Suppressor macrophage treated with lipopolysaccharide for 4 hours (primary cell): ENCODE data around the gene DNAH14.

Experiments
- DNase-seq: peaks from one replicate; pipeline ENCODE4 v3.0.0-alpha.2; 2020

The DNAH14 gene

DNA sequence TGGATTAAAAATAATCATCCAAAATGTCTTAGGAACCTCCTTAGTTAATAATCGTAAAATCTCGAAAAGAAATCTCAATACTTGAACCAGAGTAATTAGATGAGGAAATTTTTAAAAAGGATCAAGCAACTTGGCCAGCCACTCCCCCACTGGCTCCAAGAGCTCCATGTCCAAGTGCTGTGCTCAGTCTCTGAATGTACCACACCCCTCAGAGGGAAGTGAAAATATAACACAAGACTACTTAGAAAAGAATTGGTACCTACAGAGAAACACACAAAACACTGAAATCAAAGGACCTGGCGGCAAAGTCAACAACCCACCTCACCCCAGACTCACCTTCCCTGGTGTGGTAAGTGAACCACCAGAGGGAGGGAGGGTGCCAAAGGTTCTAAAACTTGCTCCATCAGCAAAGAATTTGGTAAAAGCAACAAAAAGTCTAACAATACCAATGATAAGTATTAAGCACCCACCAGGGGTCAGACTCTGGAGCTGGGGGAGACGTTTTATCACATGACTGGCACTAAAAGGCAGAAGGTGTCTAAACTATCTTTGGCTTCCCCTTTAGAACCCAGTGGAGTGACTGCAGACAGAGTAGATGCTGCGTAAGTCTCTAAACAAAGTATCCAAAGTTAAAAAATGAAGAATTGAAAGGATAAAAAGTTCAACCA is 484.4 kb downstream of the DNAH14 start:
- DNase-seq, result no peak

DNA sequence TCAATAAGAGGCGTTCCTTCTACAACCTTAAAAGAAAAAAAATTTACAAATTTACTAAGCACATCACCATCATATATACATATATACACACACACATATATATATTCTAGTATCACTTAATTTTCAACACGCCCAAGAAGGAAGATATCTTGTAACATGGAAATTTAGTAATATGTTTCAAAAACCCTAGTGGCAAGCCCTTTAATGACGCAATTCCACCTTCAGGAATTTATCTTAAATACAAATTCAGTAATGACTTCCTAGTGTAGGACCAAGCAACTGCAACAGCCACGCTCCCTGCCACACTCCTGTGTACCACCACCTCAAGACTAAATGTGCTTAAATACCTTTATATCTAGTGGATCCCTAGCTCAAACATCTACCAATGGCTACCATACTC is 485.8 kb downstream of the DNAH14 start:
- no peak for DNase-seq

DNA sequence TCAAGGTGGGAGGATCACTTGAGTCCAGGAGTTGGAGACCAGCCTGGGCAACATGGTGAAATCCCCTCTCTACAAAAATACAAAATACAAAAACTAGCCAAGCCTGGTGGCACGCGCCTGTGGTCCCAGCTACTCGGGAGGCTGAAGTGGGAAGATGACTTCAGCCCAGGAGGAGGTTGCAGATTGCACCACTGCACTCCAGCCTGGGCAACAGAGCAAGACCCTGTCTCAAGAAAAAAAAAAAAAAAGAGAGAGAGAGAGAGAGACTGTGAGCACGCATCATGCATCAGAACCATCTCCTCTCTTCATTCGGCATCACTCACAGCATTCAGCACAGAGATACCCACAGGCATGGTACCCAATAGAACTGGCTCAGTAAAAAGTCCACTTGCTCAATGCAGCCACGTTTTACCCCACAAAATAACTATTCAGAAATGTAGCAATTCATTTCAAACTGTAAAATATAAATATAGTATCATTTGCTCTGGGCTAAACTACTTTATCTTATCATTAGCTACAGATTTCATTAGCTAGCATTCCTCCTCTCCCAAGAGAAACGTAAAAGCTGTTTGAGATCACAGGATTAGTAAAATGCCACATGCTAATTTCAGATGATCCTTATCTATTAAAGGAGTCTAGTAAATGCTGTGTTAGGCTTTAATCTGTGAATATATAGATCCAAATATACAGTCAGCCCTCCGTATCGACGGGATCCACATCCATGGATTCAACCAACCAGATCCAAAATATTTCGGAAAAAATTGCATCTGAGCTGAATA is 486.7 kb downstream of the DNAH14 start:
- DNase-seq, result no peak

DNA sequence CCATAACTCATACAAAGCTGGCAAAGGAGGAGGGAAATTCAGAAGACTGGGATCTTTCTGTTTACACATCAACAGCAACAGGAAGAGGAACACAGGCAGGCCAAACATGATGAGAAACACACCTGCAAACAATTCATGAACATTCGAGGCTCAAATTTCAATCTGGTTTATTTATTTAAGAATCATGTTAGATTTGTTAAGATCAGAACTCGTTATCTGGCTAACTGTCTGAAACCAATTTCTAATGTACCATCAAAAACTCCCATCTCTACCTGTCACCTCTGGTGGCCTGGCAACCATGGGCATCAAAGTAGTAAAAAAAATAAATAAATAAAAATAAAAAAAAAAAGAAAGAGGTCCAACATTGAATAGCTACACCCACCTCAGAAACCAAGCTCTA is 488.6 kb downstream of the DNAH14 start:
- no peak for DNase-seq

DNA sequence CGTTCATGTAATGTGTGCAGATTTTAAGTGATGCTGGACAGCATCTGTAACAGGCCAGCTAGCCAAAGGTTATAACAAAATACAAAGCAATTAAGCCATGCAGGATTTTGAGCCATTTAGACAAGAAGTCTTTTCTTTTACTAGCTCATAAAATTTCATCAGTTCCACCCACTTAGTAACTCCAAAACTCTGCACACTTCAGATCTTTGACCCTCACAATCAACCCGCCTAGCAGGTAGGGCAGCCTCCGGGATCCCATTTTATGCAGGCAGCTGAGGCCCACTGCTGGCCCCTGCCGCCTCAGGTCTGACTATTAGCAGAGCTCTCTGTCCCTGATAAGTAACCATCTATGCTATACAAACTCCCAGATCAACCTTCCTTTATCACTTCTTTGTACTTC is 489.1 kb downstream of the DNAH14 start:
- DNase-seq, result no peak

DNA sequence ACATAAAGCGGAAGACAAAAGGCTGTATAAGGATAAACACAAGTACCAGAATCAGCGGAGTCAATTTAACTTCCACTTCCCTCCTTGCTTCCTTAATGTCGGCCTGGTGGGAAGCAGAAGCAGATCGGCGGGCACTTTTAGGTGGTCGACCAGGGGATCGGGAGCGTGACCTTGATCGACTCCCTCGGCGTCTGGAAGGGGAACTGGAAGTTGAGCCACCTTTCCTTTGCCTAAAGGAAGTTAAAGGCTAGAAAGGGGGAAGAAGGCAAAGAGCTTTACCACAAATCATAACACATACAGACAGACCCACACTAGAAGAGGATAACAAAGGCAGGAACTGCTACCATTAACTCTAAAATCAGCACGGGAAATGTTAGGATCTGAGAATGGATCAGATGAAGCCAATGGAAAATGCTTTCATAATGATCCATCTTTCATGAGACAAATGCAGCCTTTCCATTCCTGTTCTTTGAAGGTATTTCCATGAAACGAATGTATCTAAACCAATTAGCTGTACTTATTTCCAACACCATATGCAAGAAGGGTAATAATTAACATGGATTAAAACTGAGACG is 492.6 kb downstream of the DNAH14 start:
- peak; percentile 28 for DNase-seq

DNA sequence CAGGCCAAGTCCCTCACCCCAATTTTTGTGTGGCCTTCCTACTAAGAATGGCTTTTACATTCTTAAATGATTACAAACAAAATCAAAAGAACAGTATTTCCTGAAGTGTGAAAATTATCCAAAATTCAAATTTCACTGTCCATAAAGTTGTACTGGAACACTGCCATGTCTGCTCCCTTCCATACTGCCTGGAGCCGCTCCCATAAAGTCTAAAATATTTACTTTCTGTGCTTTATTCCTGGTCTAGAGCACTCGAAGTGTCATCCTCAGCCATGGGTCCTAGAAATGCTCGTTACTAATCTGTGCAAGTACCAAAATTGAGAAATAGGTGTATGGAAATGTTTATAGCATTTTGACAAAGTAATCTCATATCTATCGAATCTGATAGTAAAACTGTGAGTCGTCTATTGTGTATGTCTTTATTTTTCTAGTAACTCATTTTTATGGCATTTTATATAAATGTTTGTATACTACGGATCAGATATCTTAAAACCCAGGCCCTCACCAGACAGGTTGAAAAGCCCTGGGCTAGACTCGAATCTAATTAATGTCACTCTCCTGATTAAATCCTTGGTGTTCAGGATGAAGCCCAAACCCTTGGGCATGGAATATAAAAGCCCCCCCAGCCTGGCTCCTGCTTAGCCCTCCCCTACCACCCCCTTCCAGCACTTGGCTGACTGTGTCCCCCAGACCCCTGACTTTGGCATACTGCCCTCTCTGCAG is 493.5 kb downstream of the DNAH14 start:
- DNase-seq, result no peak

DNA sequence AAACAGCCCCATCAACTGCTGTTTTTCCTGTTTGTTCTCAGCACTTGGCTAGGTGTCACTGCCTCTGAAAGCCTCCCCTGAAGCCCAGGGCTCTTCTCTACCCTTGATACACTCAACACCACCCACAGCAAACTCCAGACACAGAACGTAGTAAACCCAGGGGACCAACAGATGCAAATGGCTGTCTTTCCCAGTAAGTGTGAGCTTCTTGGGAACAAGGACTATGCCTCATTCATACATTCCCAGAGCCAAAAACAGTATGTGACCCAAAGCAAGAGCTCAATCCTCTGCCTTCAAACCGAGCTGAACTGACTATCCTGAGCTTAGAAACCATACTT is 494.0 kb downstream of the DNAH14 start:
- DNase-seq, result no peak

DNA sequence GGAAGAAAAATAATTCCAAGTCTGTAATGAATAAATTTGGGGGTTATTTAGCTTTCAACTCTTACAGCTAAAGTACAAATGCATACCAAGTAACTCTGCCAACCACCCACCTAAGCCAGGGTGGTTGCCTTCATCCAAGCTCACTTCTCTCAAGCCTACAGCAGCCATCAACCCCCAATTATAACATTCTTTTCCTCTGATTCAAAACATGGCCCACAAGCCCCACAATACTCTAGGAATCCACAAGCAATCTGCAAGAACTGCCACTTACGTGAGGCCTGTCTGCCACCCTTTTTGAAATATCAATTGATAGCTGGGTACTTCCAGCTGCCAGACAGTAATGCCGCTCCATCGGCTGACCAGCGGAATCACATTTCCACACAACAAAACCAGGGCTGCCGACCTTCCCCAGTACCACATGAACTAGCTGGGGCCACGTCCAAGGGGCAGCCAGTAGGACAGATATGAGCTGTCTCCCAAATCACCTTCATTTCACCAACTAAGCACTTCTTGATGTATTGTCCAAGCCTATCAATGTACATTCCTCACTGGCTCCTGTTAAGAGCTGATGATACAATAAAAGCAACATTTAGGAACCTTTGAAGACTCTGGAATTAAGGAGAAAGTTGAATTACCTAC is 495.2 kb downstream of the DNAH14 start:
- DNase-seq, result no peak

DNA sequence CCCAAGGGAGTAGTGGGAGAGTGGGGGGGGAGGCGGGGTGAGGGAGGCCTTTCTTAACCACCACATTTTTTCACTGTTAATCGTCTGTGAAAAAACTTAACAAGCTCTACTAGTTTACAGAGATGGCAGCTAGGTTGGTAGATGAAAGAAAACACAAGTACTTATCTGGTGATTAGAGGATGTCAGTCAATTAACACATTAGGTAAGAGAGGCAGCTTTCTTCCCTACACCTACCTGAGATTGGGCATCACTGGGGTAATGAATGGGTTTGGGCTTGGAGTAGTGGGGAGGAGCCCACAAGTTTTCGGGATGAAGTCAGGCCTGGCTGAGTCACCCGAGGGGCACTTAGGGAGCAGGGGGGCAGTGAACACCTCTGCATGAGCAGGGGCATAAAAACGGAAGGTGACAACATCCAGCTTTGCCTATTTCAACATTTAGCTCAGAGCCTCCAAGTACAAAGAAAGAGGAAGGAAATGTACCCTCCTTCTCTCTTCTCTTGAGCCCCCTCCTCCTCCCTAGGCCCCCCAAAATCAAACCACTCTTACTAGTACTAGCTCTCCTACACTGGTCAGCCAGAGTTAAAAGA is 495.8 kb downstream of the DNAH14 start:
- peak; percentile 35 for DNase-seq

DNA sequence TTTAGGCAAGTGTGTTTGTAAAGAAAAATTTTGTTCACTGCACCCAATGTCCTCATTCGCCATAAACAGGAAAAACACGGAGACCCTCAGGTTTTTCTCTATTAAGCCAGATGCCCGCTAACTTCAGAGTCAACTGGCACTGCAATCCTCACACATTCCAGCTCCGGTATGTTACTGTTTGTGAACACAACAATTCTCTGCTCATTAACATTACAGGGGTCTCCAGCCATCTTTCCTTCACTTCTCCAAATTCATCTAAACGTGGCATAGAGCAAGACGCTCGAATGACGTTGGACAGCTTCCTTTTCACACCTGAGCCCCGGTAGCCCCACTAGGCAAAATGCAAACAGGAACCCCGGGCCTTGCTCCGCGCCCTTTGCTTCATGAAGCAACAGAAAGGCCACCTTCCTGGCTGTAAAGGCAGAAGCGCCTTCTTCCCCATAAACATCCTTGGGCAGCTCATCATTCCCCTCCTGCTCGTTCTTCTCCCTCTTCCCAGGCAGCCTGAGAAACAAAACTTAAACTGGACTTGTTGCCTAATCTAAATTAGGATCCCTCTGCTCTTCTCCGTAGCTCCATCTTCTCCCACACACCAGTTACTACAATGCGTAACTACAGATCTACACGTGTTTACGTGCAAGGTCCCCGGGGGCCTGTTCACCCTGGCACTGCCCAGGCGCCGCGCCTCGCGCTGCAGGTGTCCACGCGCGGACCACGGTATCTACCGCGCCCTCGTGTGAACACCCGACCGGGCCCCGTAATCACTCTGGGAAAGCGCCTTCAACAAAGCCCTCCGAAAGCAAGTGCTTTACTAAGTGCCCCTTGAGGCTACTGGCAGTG is 497.1 kb downstream of the DNAH14 start:
- DNase-seq, result peak; percentile 19

DNA sequence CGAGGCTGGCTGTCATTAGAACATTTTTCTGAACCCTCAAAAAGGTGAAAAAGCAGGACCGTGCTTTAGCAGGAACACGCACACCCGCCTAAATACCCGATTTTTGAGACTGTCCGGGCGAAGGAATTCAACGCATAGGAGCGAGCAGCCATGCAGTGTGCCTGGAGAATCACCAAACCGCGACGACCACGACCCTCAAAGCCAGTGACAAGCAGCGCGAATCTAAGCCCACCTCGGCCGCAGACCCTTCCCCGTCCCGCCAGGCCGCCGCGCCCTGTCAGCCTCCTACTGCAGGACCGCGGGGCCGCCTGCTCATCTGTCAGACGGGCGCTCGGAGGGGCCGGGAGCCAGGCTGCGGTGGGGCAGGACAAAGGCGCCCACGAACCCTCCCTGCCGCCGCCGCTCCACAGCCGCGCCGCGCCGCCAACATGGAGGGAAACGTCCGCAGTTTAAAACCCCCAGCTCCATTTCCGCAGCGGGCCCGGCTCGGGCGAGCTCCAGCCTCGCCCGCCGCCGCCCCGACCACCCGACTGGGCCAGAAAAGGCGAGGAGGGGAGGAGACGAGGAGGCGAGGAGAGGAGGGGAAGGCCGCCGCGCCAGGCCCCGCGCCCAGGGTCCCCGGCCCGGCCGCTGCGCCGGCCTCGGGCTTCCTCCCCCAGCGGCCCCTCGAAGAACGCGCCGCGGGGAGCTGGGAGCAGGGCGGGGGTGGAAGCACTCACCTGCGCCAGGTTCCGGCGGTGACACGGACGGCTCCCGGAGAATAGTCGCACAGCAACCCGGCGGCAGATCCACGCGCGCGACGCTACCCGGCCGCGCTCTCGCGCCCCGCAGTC is 498.0 kb downstream of the DNAH14 start, which contains the start of gene LBR:
Gene LBR (minus strand): TSS at position 804 of the 833 bp plus-strand sequence. CDS start 3,963 bp downstream, outside the sequence.
- peak; percentile 44 for DNase-seq

DNA sequence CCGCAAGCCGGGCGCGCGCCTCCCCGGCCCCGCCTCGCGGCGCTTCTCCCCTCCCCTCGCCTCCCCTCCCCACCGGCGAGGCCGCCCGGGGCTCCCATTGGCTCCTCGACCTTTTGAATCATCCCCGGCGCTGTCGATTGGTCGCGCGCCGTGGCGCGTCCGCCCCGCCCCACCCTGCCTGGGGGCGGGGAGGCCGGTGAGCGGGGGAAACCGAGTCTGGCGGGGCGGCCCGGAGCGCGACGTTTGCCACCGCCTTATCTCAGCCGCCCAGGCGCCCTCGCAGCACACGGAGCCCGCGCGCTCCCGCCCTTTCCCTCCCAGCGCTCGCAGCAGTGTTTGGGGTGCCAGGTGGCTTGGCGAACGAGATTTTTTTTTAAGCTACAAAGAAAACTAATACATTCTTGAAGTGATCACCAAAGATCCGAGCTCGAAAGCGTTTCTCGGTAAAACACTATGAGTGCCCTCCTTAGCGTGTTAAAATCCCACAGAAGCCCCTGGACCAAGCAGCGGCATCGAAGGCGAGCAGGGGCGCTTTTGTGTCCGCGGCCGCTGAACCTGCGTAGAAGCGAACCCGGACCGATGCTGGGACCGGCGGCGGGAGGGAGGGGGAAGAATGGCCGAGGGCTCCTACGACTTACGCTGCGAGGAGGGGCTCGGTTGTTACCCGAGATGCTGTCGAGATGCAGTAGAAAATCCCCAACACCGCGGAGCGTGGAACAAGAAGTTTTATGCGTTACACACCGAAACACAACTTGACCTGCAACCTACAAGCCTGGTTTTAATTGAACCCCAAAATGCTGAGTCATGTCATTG is 498.8 kb downstream of the DNAH14 start:
- peak; percentile 95 for DNase-seq

DNA sequence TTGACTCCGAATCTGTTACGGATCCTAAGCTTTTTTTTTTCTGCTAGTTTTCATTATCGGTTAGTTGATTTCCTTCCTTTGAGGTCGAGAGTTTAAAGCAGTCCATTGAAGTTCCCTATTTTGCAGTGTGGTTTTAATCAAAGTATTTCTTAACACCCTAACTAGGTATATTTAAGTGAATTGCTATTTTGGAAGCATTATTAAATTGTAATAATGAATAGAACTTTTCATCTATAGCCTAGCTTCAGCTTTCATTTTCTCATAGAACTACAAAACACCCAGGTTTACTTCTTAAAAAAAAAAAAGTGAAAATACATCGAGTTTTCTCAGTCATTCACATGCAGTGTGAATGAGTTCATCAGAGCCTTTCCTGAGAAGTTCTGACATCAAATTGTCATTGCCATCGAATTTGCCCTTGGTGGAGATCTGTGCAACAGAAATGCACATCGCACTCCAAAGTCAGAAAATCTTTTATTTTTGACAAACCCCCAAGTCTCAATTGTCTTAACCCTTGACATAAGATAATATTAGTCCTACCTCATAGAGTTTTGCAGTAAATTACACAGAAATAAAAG is 499.5 kb downstream of the DNAH14 start:
- DNase-seq, result peak; percentile 50

DNA sequence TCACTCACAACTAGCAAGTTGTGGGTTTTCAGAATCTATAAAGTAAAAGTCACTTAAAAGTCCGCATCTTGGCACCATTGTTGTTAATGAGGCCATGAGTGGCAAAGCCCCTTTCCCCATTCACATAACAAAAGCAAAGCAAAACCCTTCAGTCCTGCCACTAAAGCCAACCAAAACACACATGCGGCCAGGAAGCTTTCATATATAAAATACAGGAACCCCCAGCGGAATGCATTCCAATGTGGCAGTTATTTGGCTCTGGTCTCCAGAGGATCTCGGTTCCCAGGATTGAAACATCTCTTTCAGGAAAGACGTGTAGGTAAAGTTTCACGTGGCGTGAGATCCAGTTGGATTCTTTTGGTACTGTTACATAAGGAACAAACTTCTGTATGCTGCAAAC is 500.8 kb downstream of the DNAH14 start:
- no peak for DNase-seq

DNA sequence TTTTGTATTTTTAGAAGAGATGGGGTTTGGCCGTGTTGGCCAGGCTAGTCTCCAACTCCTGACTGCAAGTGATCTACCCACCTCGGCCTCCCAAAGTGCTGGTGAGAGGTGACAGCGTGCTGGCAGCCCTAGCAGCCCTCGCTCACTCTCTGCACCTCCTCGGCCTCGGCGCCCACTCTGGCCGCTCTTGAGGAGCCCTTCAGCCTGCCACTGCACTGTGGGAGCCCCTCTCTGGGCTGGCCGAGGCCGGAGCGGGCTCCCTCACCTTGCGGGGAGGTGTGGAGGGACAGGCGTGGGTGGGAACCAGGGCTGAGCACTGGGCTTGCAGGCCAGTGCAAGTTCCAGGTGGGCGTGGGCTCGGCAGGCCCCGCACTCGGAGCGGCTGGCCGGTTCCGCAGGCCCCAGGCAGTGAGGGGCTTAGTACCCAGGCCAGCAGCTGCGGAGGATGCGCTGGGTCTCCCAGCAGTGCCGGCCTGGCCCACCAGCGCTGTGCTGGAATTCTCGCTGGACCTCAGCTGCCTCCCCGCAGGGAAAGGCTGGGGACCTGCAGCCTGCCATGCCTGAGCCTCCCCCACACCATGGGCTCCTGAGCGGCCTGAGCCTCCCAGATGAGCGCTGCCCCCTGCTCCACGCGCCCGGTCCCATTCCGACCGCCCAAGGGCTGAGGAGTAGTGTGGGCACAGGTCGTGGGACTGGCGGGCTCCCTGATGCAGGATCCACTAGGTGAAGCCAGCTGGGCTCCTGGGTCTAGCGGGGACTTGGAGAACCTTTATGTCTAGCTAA is 501.8 kb downstream of the DNAH14 start:
- DNase-seq, result no peak

DNA sequence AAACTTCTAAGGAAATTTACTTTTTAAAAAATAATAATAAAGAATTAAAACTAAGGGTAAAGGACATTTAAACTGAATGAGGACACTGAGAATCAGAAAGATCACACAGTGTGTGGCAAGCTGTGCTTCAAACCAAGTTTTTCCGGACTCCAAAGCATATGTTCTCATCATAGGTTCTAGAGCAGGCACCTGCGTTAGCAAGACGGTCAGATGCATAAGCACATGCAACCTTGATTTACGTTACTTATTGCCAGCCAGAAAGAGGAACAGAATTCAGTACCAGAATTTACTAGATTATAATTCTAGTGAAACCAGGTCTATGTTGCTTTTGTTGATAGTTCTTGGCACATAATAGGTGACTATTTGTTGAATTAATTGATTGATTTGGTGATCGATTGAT is 504.6 kb downstream of the DNAH14 start:
- DNase-seq, result no peak

DNA sequence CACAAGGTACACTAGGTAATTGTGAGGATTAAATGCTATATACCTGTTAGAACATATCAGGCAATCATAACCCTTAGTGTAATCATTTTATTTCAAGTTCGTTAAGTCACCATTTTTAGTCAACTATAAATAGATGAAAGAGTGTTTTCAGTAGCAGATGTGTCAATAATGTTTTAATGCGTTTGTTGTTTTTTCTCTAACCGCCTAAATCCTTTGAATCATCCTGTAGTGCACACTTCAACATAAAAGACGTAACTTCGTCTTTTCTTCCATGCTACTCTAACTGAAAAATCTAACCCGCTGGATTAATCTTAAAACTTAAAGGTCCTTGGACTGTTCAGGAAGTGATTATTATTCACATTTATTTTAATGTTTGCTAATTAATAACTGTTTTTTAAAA is 505.6 kb downstream of the DNAH14 start:
- no peak for DNase-seq

DNA sequence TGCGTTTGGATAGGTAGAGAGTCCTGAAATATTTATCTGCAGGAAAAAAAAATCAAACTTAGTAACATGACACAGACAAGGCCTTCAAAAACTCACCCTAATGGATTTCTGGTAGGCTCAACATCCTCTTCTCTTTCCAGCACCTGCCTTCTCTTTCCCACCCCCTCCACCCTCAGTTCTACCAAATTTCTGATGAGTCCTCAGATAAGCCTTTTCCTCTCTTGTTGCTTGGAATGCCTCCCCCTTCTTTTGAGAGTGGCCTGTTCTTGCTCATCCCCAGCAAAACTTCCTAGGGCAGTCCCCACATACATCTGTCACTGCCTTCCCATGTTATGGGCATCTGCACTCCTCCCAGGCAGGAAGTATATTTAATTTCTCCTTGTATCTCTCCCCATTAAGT is 506.0 kb downstream of the DNAH14 start:
- DNase-seq, result no peak
